HepG2 (cell line): Measurements from ENCODE around the gene VWA3B. TPM values are rescaled to one million over a fixed set of nuclear protein-coding genes. Genes with fewer than 3 reads are reported as not detected.

ENCODE experiments used
- ATAC-seq: fragments of 200-7000 bp; cut with Tn5 transposase; 3 replicates; pipeline ENCODE4 v1.9.1; 2020; ENCODE audit warnings: mild to moderate bottlenecking, moderate library complexity
- BruUV-seq: library from RNA; stranded (reverse); fragments of 400-500 nt; replicated peaks from 2 replicates; lab custom pipeline; 2021; lab: Mats Ljungman, UMichigan
- CTCF ChIA-PET: fragments of 300-600 bp; formaldehyde crosslinking; extraction: SDS; loops from one replicate; lab custom pipeline; 2021; ENCODE audit warnings: low total read pairs, inconsistent platforms, low intra/inter-chr PET ratio; lab: Yijun Ruan, JAX
- POLR2A ChIA-PET: fragments of 350-600 bp; sonication (Branson Sonifier 250); formaldehyde crosslinking; loops from one replicate; lab custom pipeline; 2020; ENCODE audit warnings: antibody characterized with exemption, inconsistent platforms; lab: Yijun Ruan, JAX
- DNase-seq: peaks from one replicate; pipeline ENCODE4 v3.0.0-alpha.2; 2015; ENCODE audit warnings: low spot score
- FAIRE-seq: peaks from 3 replicates; lab custom pipeline; 2011; peaks lifted over from hg19 to GRCh38; lab: Jason Lieb, UNC
- H2AFZ ChIP-seq: one replicate; pipeline ENCODE4 v1.6.1; 2011; ENCODE audit warnings: low read length, inconsistent platforms
- H3K27ac ChIP-seq: fragments of 300-600 bp; 3 replicates; pipeline ENCODE4 v1.8.0; 2011; ENCODE audit warnings: mixed run types, mild to moderate bottlenecking, mixed read lengths, low read length, inconsistent platforms; ENCODE audit not compliant: insufficient read depth; ENCODE audit errors: extremely low read length
- H3K27me3 ChIP-seq, 2 experiments: fragments of 200-600 bp in 1 of 2; 2 replicates in 1 of 2; 3 replicates in 1 of 2; pipeline versions ENCODE4 v1.6.0 to v1.8.0; 2011; ENCODE audit warnings: low read length in 2 of 2, mild to moderate bottlenecking in 2 of 2, moderate library complexity in 2 of 2, inconsistent platforms in 1 of 2; ENCODE audit not compliant: insufficient read depth in 2 of 2, control insufficient read depth in 1 of 2
- H3K36me3 ChIP-seq, 2 experiments: fragments of 200-600 bp in 1 of 2; replicated peaks in 1 of 2; 2 replicates in 1 of 2; 3 replicates in 1 of 2; pipeline versions ENCODE4 v1.5.1 to v1.8.0; 2011; ENCODE audit warnings: low read length in 2 of 2, inconsistent platforms in 1 of 2; ENCODE audit not compliant: insufficient read depth in 2 of 2, control insufficient read depth in 1 of 2
- H3K4me1 ChIP-seq: 2 replicates; pipeline ENCODE4 v1.5.1; 2012; ENCODE audit warnings: low read length, inconsistent platforms; ENCODE audit not compliant: insufficient read depth
- H3K4me2 ChIP-seq: 2 replicates; pipeline ENCODE4 v1.6.0; 2011; ENCODE audit warnings: low read depth, low read length, inconsistent platforms
- H3K4me3 ChIP-seq, 3 experiments: fragments of 200-600 bp in 1 of 3; sonication (generic), shearing (Covaris generic) in 1 of 3; replicated peaks in 1 of 3; 2 replicates each; pipeline ENCODE4 v1.5.1; 2011 to 2016; ENCODE audit warnings: low read length in 3 of 3, inconsistent platforms in 2 of 3, low read depth in 2 of 3, mild to moderate bottlenecking in 2 of 3, control low read depth in 1 of 3, mixed read lengths in 1 of 3; ENCODE audit not compliant: insufficient read depth in 1 of 3
- H3K79me2 ChIP-seq: one replicate; pipeline ENCODE4 v1.6.1; 2011; ENCODE audit warnings: low read length, inconsistent platforms; ENCODE audit not compliant: insufficient read depth
- H3K9ac ChIP-seq: 2 replicates; pipeline ENCODE4 v1.6.0; 2011; ENCODE audit warnings: mild to moderate bottlenecking, low read depth, low read length, inconsistent platforms; ENCODE audit not compliant: insufficient read depth
- H3K9me3 ChIP-seq: 2 replicates; pipeline ENCODE4 v1.5.1; 2012; ENCODE audit warnings: mild to moderate bottlenecking, low read length
- H4K20me1 ChIP-seq: 2 replicates; pipeline ENCODE4 v1.6.0; 2011; ENCODE audit warnings: inconsistent platforms, mild to moderate bottlenecking, low read length, moderate library complexity; ENCODE audit not compliant: insufficient read depth
- DPF2 ChIP-seq: sonication (generic); formaldehyde crosslinking; IDR thresholded peaks from 2 replicates; pipeline ENCODE4 v1.4.0; 2020; ENCODE audit warnings: mild to moderate bottlenecking, low read depth, missing genetic modification reagents, borderline replicate concordance
- ELK4 ChIP-seq: sonication (generic); formaldehyde crosslinking; IDR thresholded peaks from 2 replicates; pipeline ENCODE4 v1.9.0; 2021; ENCODE audit warnings: missing genetic modification reagents, borderline replicate concordance
- HNRNPLL ChIP-seq: fragments of 200-400 bp; formaldehyde crosslinking; IDR thresholded peaks from 2 replicates; pipeline ENCODE4 v1.6.1; 2017; ENCODE audit warnings: mild to moderate bottlenecking, low read depth, low read length; ENCODE audit not compliant: poor library complexity, severe bottlenecking
- MEIS2 ChIP-seq: sonication (generic); formaldehyde crosslinking; IDR thresholded peaks from 2 replicates; pipeline ENCODE4 v1.9.0; 2021; ENCODE audit warnings: mild to moderate bottlenecking, missing genetic modification reagents
- NCOA5 ChIP-seq: sonication (generic); formaldehyde crosslinking; IDR thresholded peaks from 2 replicates; pipeline ENCODE4 v1.4.0; 2020; ENCODE audit warnings: missing genetic modification reagents
- NFATC3 ChIP-seq: sonication (generic); formaldehyde crosslinking; IDR thresholded peaks from 2 replicates; pipeline ENCODE4 v1.5.1; 2020; ENCODE audit warnings: mild to moderate bottlenecking, missing genetic modification reagents
- ONECUT2 ChIP-seq: sonication (generic); formaldehyde crosslinking; IDR thresholded peaks from 2 replicates; pipeline ENCODE4 v1.4.0; 2020; ENCODE audit warnings: missing genetic modification reagents
- SETDB1 ChIP-seq: sonication (generic); formaldehyde crosslinking; IDR thresholded peaks from 2 replicates; pipeline ENCODE4 v1.5.1; 2020; ENCODE audit warnings: missing genetic modification reagents, mild to moderate bottlenecking, borderline replicate concordance
- SOX5 ChIP-seq: IDR thresholded peaks from 2 replicates; pipeline ENCODE4 v1.6.1; 2016; ENCODE audit warnings: borderline replicate concordance
- ZFP91 ChIP-seq: sonication (generic); formaldehyde crosslinking; IDR thresholded peaks from 2 replicates; pipeline ENCODE4 v1.9.0; 2022; ENCODE audit warnings: missing genetic modification reagents, mild to moderate bottlenecking, borderline replicate concordance
- ZNF468 ChIP-seq: sonication (generic); formaldehyde crosslinking; IDR thresholded peaks from 2 replicates; pipeline ENCODE4 v1.8.0; 2022; ENCODE audit warnings: mild to moderate bottlenecking, moderate library complexity, missing genetic modification reagents
- ZNF639 ChIP-seq: conservative IDR thresholded peaks from 2 replicates; pipeline ENCODE4 v1.6.1; 2018; ENCODE audit warnings: missing genetic modification reagents
- ZZZ3 ChIP-seq: sonication (generic); formaldehyde crosslinking; IDR thresholded peaks from 2 replicates; pipeline ENCODE4 v1.4.0; 2020; ENCODE audit warnings: missing genetic modification reagents, mild to moderate bottlenecking, borderline replicate concordance
- WGBS: methylation state at CpG from one replicate; pipeline ENCODE4 v1.1.6; 2017; ENCODE audit warnings: low lambda C conversion rate; 5-methylcytosine and 5-hydroxymethylcytosine counted together
- in situ Hi-C: cut with HindIII; loops from 2 replicates; pipeline ENCODE4 v1.10.0; 2017; ENCODE audit warnings: low pct_unique_long_range_greater_than_20kb; ENCODE audit not compliant: extremely low pct_ligation_motif_present
- intact Hi-C: fragments of 100-400 bp; cut with micrococcal nuclease; formaldehyde crosslinking; loops from one replicate; pipeline ENCODE4 v1.10.0; 2022; ENCODE audit not compliant: unreplicated experiment
- polyA plus RNA-seq, 8 experiments: library from polyadenylated mRNA; depleted of rRNA in 3 of 8; stranded (reverse) in 7 of 8; unstranded in 1 of 8; fragments of >200 nt; fragmentation: Illumina TruSeq in 4 of 8; extraction: Trizol in 4 of 8; gene quantifications; 2 replicates each; pipeline versions ENCODE4 v1.2.1 to v1.2.3, GENCODE V29; 2011 to 2016; ENCODE audit warnings: low read depth in 4 of 8, missing spikeins in 1 of 8, mixed read lengths in 1 of 8; ENCODE audit not compliant: insufficient read depth in 1 of 8
- total RNA-seq, 5 experiments: library from RNA; depleted of rRNA; stranded (reverse); fragments of >200 nt; fragmentation: Illumina TruSeq; extraction: Trizol; gene quantifications; 2 replicates each; pipeline ENCODE4 v1.2.3, GENCODE V29; 2016; ENCODE audit warnings: low read depth in 1 of 5

Gene VWA3B
- total and polyA plus RNA-seq, 2 of the 13 experiments (the other 11 are each of a cell fraction or from before 2014, with no cell fraction given), result not detected

- no peaks in the 10 kb centered on the region for H4K20me1 ChIP-seq
- no peak overlapping the region for H3K27ac ChIP-seq
- POLR2A ChIA-PET, result no interaction called here
- H3K4me1 ChIP-seq, result no peaks in the 10 kb centered on the region
- H3K4me2 ChIP-seq, result no peak overlapping the region
- CTCF ChIA-PET, result no interaction called here
- no peak overlapping the region for H2AFZ ChIP-seq
- TF ChIP-seq MEIS2 (CRISPR knock-in tag) (no peak), ZNF639 (no peak), DPF2 (CRISPR knock-in tag) (no peak), ZFP91 (no peak), ONECUT2 (CRISPR knock-in tag) (no peak), SOX5 (no peak), NFATC3 (no peak), ZNF468 (CRISPR knock-in tag) (no peak), SETDB1 (CRISPR knock-in tag) (no peak), ELK4 (no peak), HNRNPLL (no peak), ZZZ3 (CRISPR knock-in tag) (no peak), NCOA5 (CRISPR knock-in tag) (no peak)
- in situ Hi-C loops, result no loop called here
- H3K9me3 ChIP-seq, result no peaks in the 10 kb centered on the region
- 43% methylated on average over 2 of the region's 2 CpGs for WGBS
- H3K4me3 ChIP-seq, result no peak overlapping the region
- intact Hi-C loops, result no loop called here
- DNase-seq, result no peak
- BruUV-seq, result no TSS peak
- no peak for FAIRE-seq
- peaks cover 3 to 32% of the 10 kb centered on the region in 2 experiments; a peak in 4 of 5 replicates for H3K27me3 ChIP-seq
- ATAC-seq, result no peak
- no peaks in the 10 kb centered on the region for H3K79me2 ChIP-seq
- no peak overlapping the region for H3K9ac ChIP-seq
- H3K36me3 ChIP-seq, result no peaks in the 10 kb centered on the region
These were observed 77.3 kb downstream of the VWA3B start for GRCh38 chr2:98164256-98164655.
